Tibial nerve (tissue), 3 donors: ENCODE data around the gene GPATCH11.

Source experiments
- POLR2A ChIP-seq, 2 donors: fragments of 450-650 bp; IDR thresholded peaks; one replicate each; pipeline ENCODE4 v1.6.1; 2017; ENCODE audit warnings: antibody characterized with exemption in 2 of 2, mild to moderate bottlenecking in 2 of 2, moderate library complexity in 2 of 2
- TF ChIP-seq, protein P1 (sequence below), 5 experiments: fragments of 200-600 bp in 3 of 5; fragments of 450-650 bp in 2 of 5; sonication (generic) in 3 of 5; IDR thresholded peaks; one replicate each; pipeline ENCODE4 v1.5.1; 2016 to 2019; ENCODE audit warnings: antibody characterized with exemption in 5 of 5, mild to moderate bottlenecking in 3 of 5, moderate library complexity in 2 of 5

DNA sequence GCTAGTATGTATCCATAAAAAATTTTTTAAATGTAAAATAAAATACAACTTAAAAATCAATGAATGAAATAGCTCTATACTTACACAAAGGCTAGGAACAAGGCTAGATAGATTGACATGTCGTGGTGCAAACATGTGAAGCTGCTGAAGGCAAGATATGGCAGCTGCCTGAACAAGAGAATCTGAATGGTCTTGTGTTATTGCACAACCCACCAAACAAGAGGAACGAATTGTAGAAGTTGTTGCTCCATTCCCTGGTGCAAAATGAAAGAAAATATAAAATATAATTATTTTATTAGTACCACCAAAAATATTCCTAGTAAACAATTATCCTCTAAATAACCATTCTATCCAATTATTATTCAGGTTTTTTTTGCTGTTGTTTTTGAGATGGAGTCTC is 46.5 kb upstream of the GPATCH11 start:
- TF ChIP-seq, protein P1, sequence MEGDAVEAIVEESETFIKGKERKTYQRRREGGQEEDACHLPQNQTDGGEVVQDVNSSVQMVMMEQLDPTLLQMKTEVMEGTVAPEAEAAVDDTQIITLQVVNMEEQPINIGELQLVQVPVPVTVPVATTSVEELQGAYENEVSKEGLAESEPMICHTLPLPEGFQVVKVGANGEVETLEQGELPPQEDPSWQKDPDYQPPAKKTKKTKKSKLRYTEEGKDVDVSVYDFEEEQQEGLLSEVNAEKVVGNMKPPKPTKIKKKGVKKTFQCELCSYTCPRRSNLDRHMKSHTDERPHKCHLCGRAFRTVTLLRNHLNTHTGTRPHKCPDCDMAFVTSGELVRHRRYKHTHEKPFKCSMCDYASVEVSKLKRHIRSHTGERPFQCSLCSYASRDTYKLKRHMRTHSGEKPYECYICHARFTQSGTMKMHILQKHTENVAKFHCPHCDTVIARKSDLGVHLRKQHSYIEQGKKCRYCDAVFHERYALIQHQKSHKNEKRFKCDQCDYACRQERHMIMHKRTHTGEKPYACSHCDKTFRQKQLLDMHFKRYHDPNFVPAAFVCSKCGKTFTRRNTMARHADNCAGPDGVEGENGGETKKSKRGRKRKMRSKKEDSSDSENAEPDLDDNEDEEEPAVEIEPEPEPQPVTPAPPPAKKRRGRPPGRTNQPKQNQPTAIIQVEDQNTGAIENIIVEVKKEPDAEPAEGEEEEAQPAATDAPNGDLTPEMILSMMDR (IDR thresholded peaks at IDR 0.05): no peak
- no peak for TF ChIP-seq POLR2A (IDR thresholded peaks at IDR 0.05)
